Tibial nerve (tissue), 4 donors: Measurements from ENCODE around the gene TMEM17. TPM values are rescaled to one million over a fixed set of nuclear protein-coding genes. Genes with fewer than 3 reads are reported as not detected.

Experiments used
- DNase-seq, 2 donors: peaks; one replicate each; pipeline ENCODE4 v3.0.0-alpha.2; 2019; ENCODE audit warnings: low spot score in 2 of 2
- H3K27ac ChIP-seq, 4 donors: fragments of 200-600 bp; sonication (generic) in 3 of 4; one replicate each; pipeline ENCODE4 v1.5.1; 2017 to 2019; ENCODE audit warnings: mild to moderate bottlenecking in 1 of 4
- H3K27me3 ChIP-seq, 2 donors: fragments of 200-600 bp; sonication (generic) in 1 of 2; one replicate each; pipeline versions ENCODE4 v1.5.1 to v1.6.0; 2017 to 2019
- H3K36me3 ChIP-seq, 3 donors: fragments of 200-600 bp; sonication (generic); one replicate each; pipeline ENCODE4 v1.5.1; 2018 to 2019
- H3K4me1 ChIP-seq, 4 donors: fragments of 200-600 bp; sonication (generic) in 3 of 4; one replicate each; pipeline ENCODE4 v1.5.1; 2017 to 2019
- H3K4me3 ChIP-seq, 4 donors: fragments of 200-600 bp; sonication (generic) in 3 of 4; one replicate each; pipeline ENCODE4 v1.5.1; 2017 to 2019; ENCODE audit warnings: mild to moderate bottlenecking in 1 of 4, moderate library complexity in 1 of 4
- H3K9me3 ChIP-seq, 4 donors: fragments of 200-600 bp; sonication (generic) in 3 of 4; one replicate each; pipeline ENCODE4 v1.5.1; 2017 to 2019
- CTCF ChIP-seq, 5 experiments: fragments of 200-600 bp in 3 of 5; fragments of 450-650 bp in 2 of 5; sonication (generic) in 3 of 5; IDR thresholded peaks; one replicate each; pipeline ENCODE4 v1.5.1; 2016 to 2019; ENCODE audit warnings: antibody characterized with exemption in 5 of 5, mild to moderate bottlenecking in 3 of 5, moderate library complexity in 2 of 5
- EP300 ChIP-seq, 2 donors: sonication (generic); formaldehyde crosslinking; IDR thresholded peaks; one replicate each; pipeline ENCODE4 v1.6.1; 2017; ENCODE audit warnings: antibody characterized with exemption in 2 of 2, mild to moderate bottlenecking in 1 of 2
- POLR2A ChIP-seq, 2 donors: fragments of 450-650 bp; IDR thresholded peaks; one replicate each; pipeline ENCODE4 v1.6.1; 2017; ENCODE audit warnings: antibody characterized with exemption in 2 of 2, mild to moderate bottlenecking in 2 of 2, moderate library complexity in 2 of 2
- WGBS, 2 donors: methylation state at CpG; one replicate each; pipeline ENCODE4 v1.1.5; 2018; 5-methylcytosine and 5-hydroxymethylcytosine counted together
- total RNA-seq, 4 donors: library from RNA; depleted of rRNA; stranded (reverse); fragments of >200 nt; gene quantifications; one replicate each; pipeline ENCODE4 v1.1.0, GENCODE V29; 2016

Gene TMEM17
- total RNA-seq, 4 donors from 2014 or later = 1.7 to 5.9 (median 3.2) TPM

- H3K27ac ChIP-seq = no peak overlapping the region
- no peaks in the 10 kb centered on the region for H3K9me3 ChIP-seq
- no peaks in the 10 kb centered on the region for H3K27me3 ChIP-seq
- no peak overlapping the region for H3K4me3 ChIP-seq
- no peaks in the 10 kb centered on the region for H3K36me3 ChIP-seq
- TF ChIP-seq CTCF (IDR thresholded peaks at IDR 0.05) (no peak), EP300 (IDR thresholded peaks at IDR 0.05) (no peak), POLR2A (IDR thresholded peaks at IDR 0.05) (no peak)
- 71 to 80% methylated on average over 5 of the region's 5 CpGs for WGBS, 2 donors
- H3K4me1 ChIP-seq = peaks cover 0 to 28% (median 0%) of the 10 kb centered on the region in 4 donors
- no peak for DNase-seq
Measured at GRCh38 chr2:62460175-62460574, 45.8 kb downstream of the TMEM17 start.

GRCh38 chr2:62459672-62460071 is 46.3 kb downstream of the TMEM17 start:
- WGBS, 2 donors = 88 to 94% methylated on average over 2 of the region's 2 CpGs
- peak overlapping the region in 1 of 4 donors; percentile 1 for H3K27ac ChIP-seq
- no peaks in the 10 kb centered on the region for H3K36me3 ChIP-seq

GRCh38 chr2:62459106-62459505 is 46.9 kb downstream of the TMEM17 start:
- Histone ChIP-seq H3K36me3 (no peaks in the 10 kb centered on the region), H3K27me3 (no peaks in the 10 kb centered on the region), H3K4me1 (peaks cover 0 to 28% (median 0%) of the 10 kb centered on the region in 4 donors), H3K9me3 (no peaks in the 10 kb centered on the region), H3K27ac (peak overlapping the region in 2 of 4 donors; percentile 1 to 86), H3K4me3 (no peak overlapping the region)
- no peak for TF ChIP-seq POLR2A (IDR thresholded peaks at IDR 0.05)
- TF ChIP-seq CTCF (IDR thresholded peaks at IDR 0.05) = no peak
- no peak for TF ChIP-seq EP300 (IDR thresholded peaks at IDR 0.05)
- 40 to 49% methylated on average over 3 of the region's 3 CpGs for WGBS, 2 donors
- DNase-seq = no peak

More at GRCh38 chr2:62459672-62460071, 46.3 kb downstream of the TMEM17 start:
- TF ChIP-seq POLR2A (IDR thresholded peaks at IDR 0.05) (no peak), CTCF (IDR thresholded peaks at IDR 0.05) (no peak), EP300 (IDR thresholded peaks at IDR 0.05) (no peak)
- H3K4me1 ChIP-seq = peaks cover 0 to 28% (median 0%) of the 10 kb centered on the region in 4 donors
- no peaks in the 10 kb centered on the region for H3K9me3 ChIP-seq
- no peaks in the 10 kb centered on the region for H3K27me3 ChIP-seq
- H3K4me3 ChIP-seq = no peak overlapping the region
- no peak for DNase-seq

- H3K4me3 ChIP-seq = no peak overlapping the region
- H3K27ac ChIP-seq = peak overlapping the region in 2 of 4 donors; percentile 86 to 93
- TF ChIP-seq CTCF (IDR thresholded peaks at IDR 0.05) (no peak), POLR2A (IDR thresholded peaks at IDR 0.05) (no peak), EP300 (IDR thresholded peaks at IDR 0.05) (no peak)
- peak in 1 of 2 donors; percentile 30 for DNase-seq
- WGBS, 2 donors = 80 to 88% methylated on average over 6 of the region's 6 CpGs
- H3K9me3 ChIP-seq = no peaks in the 10 kb centered on the region
- H3K27me3 ChIP-seq = no peaks in the 10 kb centered on the region
- H3K4me1 ChIP-seq = peaks cover 0 to 28% (median 0%) of the 10 kb centered on the region in 4 donors
- H3K36me3 ChIP-seq = no peaks in the 10 kb centered on the region
Measured at GRCh38 chr2:62458671-62459081, 47.3 kb downstream of the TMEM17 start.

- 86 to 88% methylated on average over 11 of the region's 11 CpGs for WGBS, 2 donors
- peaks cover 0 to 28% (median 0%) of the 10 kb centered on the region in 4 donors for H3K4me1 ChIP-seq
Measured at GRCh38 chr2:62458206-62458641, 47.8 kb downstream of the TMEM17 start.

More at GRCh38 chr2:62458206-62458641, 47.8 kb downstream of the TMEM17 start:
- peak overlapping the region in 3 of 4 donors; percentile 81 to 93 (median 86) for H3K27ac ChIP-seq
- H3K36me3 ChIP-seq = no peaks in the 10 kb centered on the region
- H3K9me3 ChIP-seq = no peaks in the 10 kb centered on the region
- no peaks in the 10 kb centered on the region for H3K27me3 ChIP-seq
- TF ChIP-seq POLR2A (IDR thresholded peaks at IDR 0.05) (no peak), EP300 (IDR thresholded peaks at IDR 0.05) (no peak), CTCF (IDR thresholded peaks at IDR 0.05) (no peak)
- DNase-seq = no peak
- no peak overlapping the region for H3K4me3 ChIP-seq
